IMR-90 (cell line): ENCODE data around the gene SCAF1. TPM values are rescaled to one million over a fixed set of nuclear protein-coding genes. Genes with fewer than 3 reads are reported as not detected.

Experiments used
- ATAC-seq: fragments of 200-7000 bp; cut with Tn5 transposase; 2 replicates; pipeline ENCODE4 v1.9.1; 2020; ENCODE audit warnings: low read depth, mild to moderate bottlenecking, moderate library complexity
- BruUV-seq: library from RNA; stranded (reverse); fragments of 400-500 nt; replicated peaks from 2 replicates; lab custom pipeline; 2021; lab: Mats Ljungman, UMichigan
- CTCF ChIA-PET: fragments of 300-600 bp; formaldehyde crosslinking; extraction: SDS; loops from one replicate; lab custom pipeline; 2021; ENCODE audit warnings: antibody characterized with exemption; lab: Yijun Ruan, JAX
- POLR2A ChIA-PET: fragments of 300-600 bp; sonication (Branson Sonifier 250); formaldehyde crosslinking; loops from one replicate; lab custom pipeline; 2022; ENCODE audit warnings: antibody characterized with exemption; ENCODE audit not compliant: unreplicated experiment; lab: Charles Lee
- DNase-seq: peaks from one replicate; pipeline ENCODE4 v3.0.0; 2013
- H2AFZ ChIP-seq: replicated peaks from 2 replicates; pipeline ENCODE3; 2013; ENCODE audit warnings: low read length, mild to moderate bottlenecking; ENCODE audit not compliant: poor library complexity
- H2AK5ac ChIP-seq: 2 replicates; pipeline ENCODE4 v1.6.1; 2013; ENCODE audit warnings: low read depth, low read length, inconsistent platforms
- H2AK9ac ChIP-seq: replicated peaks from 2 replicates; pipeline ENCODE3; 2013; ENCODE audit warnings: mild to moderate bottlenecking, low read depth, low read length, moderate library complexity; ENCODE audit not compliant: poor library complexity
- H2BK120ac ChIP-seq: 2 replicates; pipeline ENCODE4 v1.6.1; 2013; ENCODE audit warnings: low read depth, low read length, inconsistent platforms
- H2BK15ac ChIP-seq: 3 replicates; pipeline ENCODE4 v1.6.1; 2013; ENCODE audit warnings: low read depth, low read length, inconsistent platforms
- H2BK20ac ChIP-seq: 2 replicates; pipeline ENCODE4 v1.6.1; 2013; ENCODE audit warnings: low read depth, mild to moderate bottlenecking, inconsistent platforms, low read length, moderate library complexity
- H2BK5ac ChIP-seq: 2 replicates; pipeline ENCODE4 v1.6.1; 2013; ENCODE audit warnings: mild to moderate bottlenecking, low read depth, low read length, inconsistent platforms; ENCODE audit not compliant: poor library complexity, severe bottlenecking
- H3K14ac ChIP-seq: replicated peaks from 2 replicates; pipeline ENCODE4 v1.6.1; 2013; ENCODE audit warnings: low read depth, low read length, inconsistent platforms
- H3K18ac ChIP-seq: 2 replicates; pipeline ENCODE4 v1.6.1; 2013; ENCODE audit warnings: low read depth, low read length, control low read depth
- H3K23ac ChIP-seq: 2 replicates; pipeline ENCODE4 v1.6.1; 2013; ENCODE audit warnings: low read depth, low read length, inconsistent platforms
- H3K27ac ChIP-seq: 2 replicates; pipeline ENCODE4 v1.5.1; 2013; ENCODE audit warnings: mild to moderate bottlenecking, control low read depth, low read length; ENCODE audit not compliant: insufficient read depth
- H3K27me3 ChIP-seq: 2 replicates; pipeline ENCODE4 v1.6.1; 2013; ENCODE audit warnings: low read length; ENCODE audit not compliant: control insufficient read depth, insufficient read depth
- H3K36me3 ChIP-seq: 2 replicates; pipeline ENCODE4 v1.6.1; 2013; ENCODE audit warnings: low read length, mixed read lengths; ENCODE audit not compliant: control insufficient read depth, insufficient read depth
- H3K4ac ChIP-seq: 2 replicates; pipeline ENCODE4 v1.6.1; 2013; ENCODE audit warnings: low read depth, low read length, inconsistent platforms
- H3K4me1 ChIP-seq: 2 replicates; pipeline ENCODE4 v1.6.1; 2013; ENCODE audit warnings: low read length, mixed read lengths; ENCODE audit not compliant: control insufficient read depth, insufficient read depth
- H3K4me2 ChIP-seq: 2 replicates; pipeline ENCODE4 v1.6.1; 2013; ENCODE audit warnings: low read depth, mild to moderate bottlenecking, control low read depth, low read length, moderate library complexity
- H3K4me3 ChIP-seq: 2 replicates; pipeline ENCODE4 v1.5.1; 2013; ENCODE audit warnings: low read depth, mild to moderate bottlenecking, control low read depth, low read length, moderate library complexity; ENCODE audit not compliant: insufficient read depth
- H3K56ac ChIP-seq: 2 replicates; pipeline ENCODE4 v1.6.1; 2013; ENCODE audit warnings: low read length, inconsistent platforms; ENCODE audit not compliant: insufficient read depth; ENCODE audit errors: extremely low read depth
- H3K79me1 ChIP-seq, 2 experiments: 2 replicates each; pipeline ENCODE4 v1.6.1; 2013; ENCODE audit warnings: low read length in 2 of 2, inconsistent platforms in 1 of 2, low read depth in 1 of 2
- H3K9ac ChIP-seq: 2 replicates; pipeline ENCODE4 v1.6.1; 2013; ENCODE audit warnings: low read depth, low read length, control low read depth
- H3K9me1 ChIP-seq: 2 replicates; pipeline ENCODE4 v1.6.1; 2013; ENCODE audit warnings: low read length, inconsistent platforms; ENCODE audit not compliant: insufficient read depth
- H3K9me3 ChIP-seq: 2 replicates; pipeline ENCODE4 v1.6.1; 2013; ENCODE audit warnings: low read length; ENCODE audit not compliant: control insufficient read depth, insufficient read depth
- H4K20me1 ChIP-seq: 2 replicates; pipeline ENCODE4 v1.6.1; 2013; ENCODE audit warnings: low read length, inconsistent platforms; ENCODE audit not compliant: insufficient read depth
- H4K5ac ChIP-seq: 2 replicates; pipeline ENCODE4 v1.6.1; 2013; ENCODE audit warnings: mild to moderate bottlenecking, low read depth, low read length, control low read depth
- H4K8ac ChIP-seq, 2 experiments: 2 replicates each; pipeline ENCODE4 v1.6.1; 2013; ENCODE audit warnings: low read depth in 2 of 2, low read length in 2 of 2, control low read depth in 1 of 2, inconsistent platforms in 1 of 2
- H4K91ac ChIP-seq: 2 replicates; pipeline ENCODE4 v1.6.1; 2013; ENCODE audit warnings: low read depth, low read length, inconsistent platforms; ENCODE audit not compliant: insufficient read depth
- BHLHE40 ChIP-seq: fragments of 150-350 bp; IDR thresholded peaks from 2 replicates; pipeline ENCODE4 v1.6.1; 2016; ENCODE audit warnings: mild to moderate bottlenecking, low read depth, low read length
- CEBPB ChIP-seq: IDR thresholded peaks from 2 replicates; pipeline ENCODE4 v1.6.1; 2012; ENCODE audit warnings: low read depth, low read length, improper control_type of control experiment
- CHD1 ChIP-seq: IDR thresholded peaks from 2 replicates; pipeline ENCODE4 v1.6.1; 2012; ENCODE audit warnings: low read depth, low read length, improper control_type of control experiment
- FOS ChIP-seq: fragments of 150-350 bp; IDR thresholded peaks from 2 replicates; pipeline ENCODE4 v1.6.1; 2016; ENCODE audit warnings: low read depth, low read length
- MAFK ChIP-seq: IDR thresholded peaks from 2 replicates; pipeline ENCODE4 v1.6.1; 2012; ENCODE audit warnings: low read depth, low read length, improper control_type of control experiment
- MAZ ChIP-seq: IDR thresholded peaks from 2 replicates; pipeline ENCODE4 v1.6.1; 2012; ENCODE audit warnings: low read depth, mild to moderate bottlenecking, low read length, improper control_type of control experiment, moderate library complexity, borderline replicate concordance
- MXI1 ChIP-seq: IDR thresholded peaks from 2 replicates; pipeline ENCODE4 v1.6.1; 2012; ENCODE audit warnings: low read depth, mild to moderate bottlenecking, low read length, moderate library complexity, borderline replicate concordance
- NFE2L2 ChIP-seq: fragments of 150-350 bp; IDR thresholded peaks from 2 replicates; pipeline ENCODE4 v1.6.1; 2016; ENCODE audit warnings: low read depth, mild to moderate bottlenecking, low read length
- POLR2A ChIP-seq: IDR thresholded peaks from 2 replicates; pipeline ENCODE4 v1.6.1; 2012; ENCODE audit warnings: mild to moderate bottlenecking, low read depth, low read length
- RAD21 ChIP-seq: IDR thresholded peaks from 2 replicates; pipeline ENCODE4 v1.6.1; 2012; ENCODE audit warnings: low read length, improper control_type of control experiment
- RCOR1 ChIP-seq: IDR thresholded peaks from 2 replicates; pipeline ENCODE4 v1.6.1; 2012; ENCODE audit warnings: mild to moderate bottlenecking, low read length, improper control_type of control experiment; ENCODE audit not compliant: insufficient replicate concordance
- SMC3 ChIP-seq: fragments of 150-350 bp; IDR thresholded peaks from 2 replicates; pipeline ENCODE4 v1.6.1; 2016; ENCODE audit warnings: low read depth, mild to moderate bottlenecking, antibody characterized with exemption, low read length, moderate library complexity
- WGBS, 2 experiments: methylation state at CpG; one replicate each; pipeline versions ENCODE4 v1.1.5 to v1.1.7; 2013; ENCODE audit warnings: missing lambda C conversion rate in 2 of 2; ENCODE audit not compliant: insufficient read length in 1 of 2; ENCODE audit errors: extremely low coverage in 2 of 2; 5-methylcytosine and 5-hydroxymethylcytosine counted together
- dilution Hi-C: fragments of 300-500 bp; cut with HindIII; formaldehyde crosslinking; loops from one replicate; pipeline ENCODE4 v1.14.3; 2018; ENCODE audit warnings: low sequenced_read_pairs; ENCODE audit not compliant: unreplicated experiment
- in situ Hi-C: fragments of 300-500 bp; cut with MboI; formaldehyde crosslinking; loops from 3 replicates; pipeline ENCODE4 v1.14.3; 2019; ENCODE audit warnings: low sequenced_read_pairs, inconsistent platforms, mixed read lengths
- intact Hi-C: fragments of 100-400 bp; cut with micrococcal nuclease; formaldehyde crosslinking; loops from 2 replicates; pipeline ENCODE4 v1.10.0; 2022
- polyA plus RNA-seq, 3 experiments: library from polyadenylated mRNA; depleted of rRNA; stranded (reverse); fragments of >200 nt; gene quantifications; 2 replicates each; pipeline ENCODE4 v1.2.3, GENCODE V29; 2012; ENCODE audit warnings: low replicate concordance in 1 of 3
- total RNA-seq: library from RNA; depleted of rRNA; stranded (reverse); fragments of >200 nt; gene quantifications from 2 replicates; pipeline ENCODE4 v1.2.3, GENCODE V29; 2012
- TF ChIP-seq, protein P1 (sequence below): conservative IDR thresholded peaks from 2 replicates; pipeline ENCODE4 v1.5.1; 2012; ENCODE audit warnings: mild to moderate bottlenecking, low read depth, low read length, improper control_type of control experiment
- TF ChIP-seq, protein P2 (sequence below): fragments of 150-350 bp; IDR thresholded peaks from 2 replicates; pipeline ENCODE4 v1.6.1; 2016; ENCODE audit warnings: low read depth, mild to moderate bottlenecking, low read length, moderate library complexity, borderline replicate concordance

SCAF1 gene
- total and polyA plus RNA-seq, 2 of the 4 experiments (the other 2 are of a cell fraction), result 2.2 to 14.8 TPM

DNA sequence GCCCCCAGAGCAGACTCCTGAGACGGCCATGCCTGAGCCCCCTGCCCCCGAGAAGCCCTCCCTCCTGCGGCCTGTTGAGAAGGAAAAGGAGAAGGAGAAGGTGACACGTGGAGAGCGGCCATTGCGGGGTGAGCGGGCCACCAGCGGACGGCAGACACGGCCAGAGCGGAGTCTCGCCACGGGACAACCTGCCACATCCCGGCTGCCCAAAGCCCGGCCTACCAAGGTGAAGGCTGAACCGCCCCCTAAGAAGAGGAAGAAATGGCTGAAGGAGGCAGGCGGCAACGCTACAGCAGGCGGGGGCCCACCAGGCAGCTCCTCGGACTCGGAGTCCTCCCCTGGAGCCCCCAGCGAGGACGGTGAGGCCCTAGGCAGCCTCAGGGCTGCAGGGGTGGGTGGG is 26.1 kb upstream of the SCAF1 start (continued):
- TF ChIP-seq FOS (no peak), RCOR1 (no peak), CHD1 (no peak), MAFK (no peak)

DNA sequence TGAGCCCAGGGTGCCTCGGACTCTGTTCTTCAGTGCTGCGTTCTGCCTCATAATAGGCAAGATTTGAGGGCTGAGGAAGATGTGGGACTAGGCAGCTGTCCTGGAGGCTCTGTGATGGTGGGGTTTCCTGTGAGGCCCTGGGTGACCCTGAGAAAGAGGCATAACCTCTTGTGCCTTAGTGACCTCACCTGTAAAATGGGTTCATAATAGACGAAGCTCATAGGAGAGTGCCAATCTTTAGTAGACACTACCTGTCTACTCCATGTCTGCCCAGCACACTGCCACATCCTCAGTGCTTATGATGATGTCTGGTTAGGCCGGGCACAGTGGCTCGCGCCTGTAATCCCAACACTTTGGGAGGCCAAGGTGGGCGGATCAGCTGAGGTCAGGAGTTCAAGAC is 25.5 kb upstream of the SCAF1 start:
- ChIA-PET CTCF (no interaction called here), POLR2A (interaction anchor here (0.5 kb wide), 1 partner anchor 19 kb away, joined by 3 read pairs; no protein-coding TSS in a partner anchor)
- H3K79me1 ChIP-seq, result peaks cover 32 to 76% of the 10 kb centered on the region in 2 experiments
- no peak overlapping the region for H4K8ac ChIP-seq
- in situ Hi-C loops, result no loop called here
- H3K27ac ChIP-seq, result no peak overlapping the region
- H2BK5ac ChIP-seq, result no peak overlapping the region
- H3K4me1 ChIP-seq, result peaks cover 16% of the 10 kb centered on the region
- intact Hi-C loops, result no loop called here
- peaks cover 10% of the 10 kb centered on the region for H3K9me1 ChIP-seq
- H3K4me2 ChIP-seq, result no peak overlapping the region
- no peak overlapping the region for H2BK120ac ChIP-seq
- H2BK15ac ChIP-seq, result no peak overlapping the region
- no peak overlapping the region for H2AFZ ChIP-seq
- no peak overlapping the region for H4K91ac ChIP-seq
- no peak overlapping the region for H3K14ac ChIP-seq
- H3K27me3 ChIP-seq, result no peaks in the 10 kb centered on the region
- no peak overlapping the region for H3K23ac ChIP-seq
- no peak overlapping the region for H4K5ac ChIP-seq
- no peak overlapping the region for H3K9ac ChIP-seq
- no peak for ATAC-seq
- no peak overlapping the region for H2AK5ac ChIP-seq
- no peak for TF ChIP-seq RAD21
- no peak for TF ChIP-seq CHD1
- no peak for TF ChIP-seq POLR2A
- TF ChIP-seq SMC3, result no peak
- TF ChIP-seq, protein P1, sequence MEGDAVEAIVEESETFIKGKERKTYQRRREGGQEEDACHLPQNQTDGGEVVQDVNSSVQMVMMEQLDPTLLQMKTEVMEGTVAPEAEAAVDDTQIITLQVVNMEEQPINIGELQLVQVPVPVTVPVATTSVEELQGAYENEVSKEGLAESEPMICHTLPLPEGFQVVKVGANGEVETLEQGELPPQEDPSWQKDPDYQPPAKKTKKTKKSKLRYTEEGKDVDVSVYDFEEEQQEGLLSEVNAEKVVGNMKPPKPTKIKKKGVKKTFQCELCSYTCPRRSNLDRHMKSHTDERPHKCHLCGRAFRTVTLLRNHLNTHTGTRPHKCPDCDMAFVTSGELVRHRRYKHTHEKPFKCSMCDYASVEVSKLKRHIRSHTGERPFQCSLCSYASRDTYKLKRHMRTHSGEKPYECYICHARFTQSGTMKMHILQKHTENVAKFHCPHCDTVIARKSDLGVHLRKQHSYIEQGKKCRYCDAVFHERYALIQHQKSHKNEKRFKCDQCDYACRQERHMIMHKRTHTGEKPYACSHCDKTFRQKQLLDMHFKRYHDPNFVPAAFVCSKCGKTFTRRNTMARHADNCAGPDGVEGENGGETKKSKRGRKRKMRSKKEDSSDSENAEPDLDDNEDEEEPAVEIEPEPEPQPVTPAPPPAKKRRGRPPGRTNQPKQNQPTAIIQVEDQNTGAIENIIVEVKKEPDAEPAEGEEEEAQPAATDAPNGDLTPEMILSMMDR, result no peak
- no peak for TF ChIP-seq CEBPB
- TF ChIP-seq RCOR1, result no peak
- TF ChIP-seq BHLHE40, result no peak
- TF ChIP-seq MXI1, result no peak
- TF ChIP-seq NFE2L2, result no peak
- no peak for TF ChIP-seq MAZ
- TF ChIP-seq, protein P2, sequence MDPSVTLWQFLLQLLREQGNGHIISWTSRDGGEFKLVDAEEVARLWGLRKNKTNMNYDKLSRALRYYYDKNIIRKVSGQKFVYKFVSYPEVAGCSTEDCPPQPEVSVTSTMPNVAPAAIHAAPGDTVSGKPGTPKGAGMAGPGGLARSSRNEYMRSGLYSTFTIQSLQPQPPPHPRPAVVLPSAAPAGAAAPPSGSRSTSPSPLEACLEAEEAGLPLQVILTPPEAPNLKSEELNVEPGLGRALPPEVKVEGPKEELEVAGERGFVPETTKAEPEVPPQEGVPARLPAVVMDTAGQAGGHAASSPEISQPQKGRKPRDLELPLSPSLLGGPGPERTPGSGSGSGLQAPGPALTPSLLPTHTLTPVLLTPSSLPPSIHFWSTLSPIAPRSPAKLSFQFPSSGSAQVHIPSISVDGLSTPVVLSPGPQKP, result no peak
- TF ChIP-seq MAFK, result no peak
- H2BK20ac ChIP-seq, result no peak overlapping the region
- DNase-seq, result no peak
- no peaks in the 10 kb centered on the region for H3K9me3 ChIP-seq
- peaks cover 24% of the 10 kb centered on the region for H4K20me1 ChIP-seq
- H3K4ac ChIP-seq, result no peak overlapping the region
- peaks cover 41% of the 10 kb centered on the region for H3K36me3 ChIP-seq
- H3K4me3 ChIP-seq, result no peak overlapping the region
- no TSS peak for BruUV-seq
- H3K56ac ChIP-seq, result no peak overlapping the region
- dilution Hi-C loops, result no loop called here
- WGBS, 2 experiments, result 100% methylated on average over 2 of the region's 7 CpGs; no CpG with 5 or more reads in 1 of the 2 experiments
- H3K18ac ChIP-seq, result no peak overlapping the region
- H2AK9ac ChIP-seq, result no peak overlapping the region
